HepG2 (cell line): ENCODE data around the gene ANKRD55. TPM values are rescaled to one million over a fixed set of nuclear protein-coding genes. Genes with fewer than 3 reads are reported as not detected.
A peak's percentile ranks its signal among the peaks of the same experiment; 100 is the strongest.

Experiments
- ATF7-NPFF ChIP-seq: sonication (generic); formaldehyde crosslinking; IDR thresholded peaks from 2 replicates; pipeline ENCODE4 v1.8.1; 2023; ENCODE audit warnings: mild to moderate bottlenecking, low read depth, missing genetic modification reagents, moderate library complexity
- EED ChIP-seq: sonication (generic); formaldehyde crosslinking; IDR thresholded peaks from 2 replicates; pipeline ENCODE4 v1.5.0; 2020; ENCODE audit warnings: mild to moderate bottlenecking, missing genetic modification reagents
- FOSL1 ChIP-seq: sonication (generic); formaldehyde crosslinking; IDR thresholded peaks from 2 replicates; pipeline ENCODE4 v1.9.0; 2021; ENCODE audit warnings: missing genetic modification reagents, borderline replicate concordance
- GATA4 ChIP-seq: sonication (generic); IDR thresholded peaks from 2 replicates; pipeline ENCODE4 v1.6.1; 2016; ENCODE audit warnings: antibody characterized with exemption, low read depth, borderline replicate concordance
- HDAC1 ChIP-seq: sonication (generic); formaldehyde crosslinking; IDR thresholded peaks from 2 replicates; pipeline ENCODE4 v1.5.1; 2020; ENCODE audit warnings: mild to moderate bottlenecking, missing genetic modification reagents
- JUNB ChIP-seq: sonication (generic); formaldehyde crosslinking; IDR thresholded peaks from 2 replicates; pipeline ENCODE4 v1.8.0; 2022; ENCODE audit warnings: missing genetic modification reagents, mild to moderate bottlenecking, borderline replicate concordance
- KLF16 ChIP-seq, 2 experiments: sonication (generic) in 1 of 2; formaldehyde crosslinking in 1 of 2; IDR thresholded peaks; 2 replicates each; pipeline versions ENCODE4 v1.6.1 to v1.8.0; 2016 to 2023; ENCODE audit warnings: missing genetic modification reagents in 2 of 2, missing compliant biosample characterization in 1 of 2
- MED13 ChIP-seq: sonication (generic); formaldehyde crosslinking; IDR thresholded peaks from 2 replicates; pipeline ENCODE4 v1.5.0; 2020; ENCODE audit warnings: missing genetic modification reagents
- MYC ChIP-seq: sonication (generic); formaldehyde crosslinking; IDR thresholded peaks from 2 replicates; pipeline ENCODE4 v1.9.0; 2021; ENCODE audit warnings: missing genetic modification reagents, borderline replicate concordance
- MZF1 ChIP-seq: sonication (generic); formaldehyde crosslinking; IDR thresholded peaks from 2 replicates; pipeline ENCODE4 v1.8.1; 2023; ENCODE audit warnings: mild to moderate bottlenecking, missing genetic modification reagents, borderline replicate concordance
- RFX3 ChIP-seq: IDR thresholded peaks from 2 replicates; pipeline ENCODE4 v1.6.1; 2016; ENCODE audit warnings: missing biosample characterization, missing genetic modification reagents
- ZFP37 ChIP-seq: sonication (generic); formaldehyde crosslinking; IDR thresholded peaks from 2 replicates; pipeline ENCODE4 v1.4.0; 2020; ENCODE audit warnings: missing genetic modification reagents, borderline replicate concordance
- ZNF230 ChIP-seq: sonication (generic); formaldehyde crosslinking; IDR thresholded peaks from 2 replicates; pipeline ENCODE4 v1.4.0; 2020; ENCODE audit warnings: mild to moderate bottlenecking, missing genetic modification reagents
- ZNF333 ChIP-seq: sonication (generic); formaldehyde crosslinking; IDR thresholded peaks from 2 replicates; pipeline ENCODE4 v1.4.0; 2020; ENCODE audit warnings: mild to moderate bottlenecking, missing genetic modification reagents, borderline replicate concordance
- ZNF629 ChIP-seq: sonication (generic); formaldehyde crosslinking; conservative IDR thresholded peaks from 2 replicates; pipeline ENCODE4 v1.5.0; 2020; ENCODE audit warnings: missing genetic modification reagents
- ZNF781 ChIP-seq: sonication (generic); formaldehyde crosslinking; IDR thresholded peaks from 2 replicates; pipeline ENCODE4 v1.5.1; 2020; ENCODE audit warnings: borderline replicate concordance, mild to moderate bottlenecking, missing genetic modification reagents; ENCODE audit errors: not compliant biosample characterization
- polyA plus RNA-seq, 8 experiments: library from polyadenylated mRNA; depleted of rRNA in 3 of 8; stranded (reverse) in 7 of 8; unstranded in 1 of 8; fragments of >200 nt; fragmentation: Illumina TruSeq in 4 of 8; extraction: Trizol in 4 of 8; gene quantifications; 2 replicates each; pipeline versions ENCODE4 v1.2.1 to v1.2.3, GENCODE V29; 2011 to 2016; ENCODE audit warnings: low read depth in 4 of 8, missing spikeins in 1 of 8, mixed read lengths in 1 of 8; ENCODE audit not compliant: insufficient read depth in 1 of 8
- total RNA-seq, 5 experiments: library from RNA; depleted of rRNA; stranded (reverse); fragments of >200 nt; fragmentation: Illumina TruSeq; extraction: Trizol; gene quantifications; 2 replicates each; pipeline ENCODE4 v1.2.3, GENCODE V29; 2016; ENCODE audit warnings: low read depth in 1 of 5
- TF ChIP-seq, protein P1 (sequence below): IDR thresholded peaks from 2 replicates; pipeline ENCODE4 v1.6.1; 2012; ENCODE audit warnings: low read length, improper control_type of control experiment
- TF ChIP-seq, protein P2 (sequence below): sonication (generic); formaldehyde crosslinking; conservative IDR thresholded peaks from 2 replicates; pipeline ENCODE4 v1.8.0; 2022; ENCODE audit warnings: mild to moderate bottlenecking, moderate library complexity, missing genetic modification reagents
- TF ChIP-seq, protein P3 (sequence below): sonication (generic); formaldehyde crosslinking; IDR thresholded peaks from 2 replicates; pipeline ENCODE4 v1.4.0; 2020; ENCODE audit warnings: mild to moderate bottlenecking, low read depth, missing genetic modification reagents
- TF ChIP-seq, protein P4 (sequence below): sonication (generic); formaldehyde crosslinking; IDR thresholded peaks from 2 replicates; pipeline ENCODE4 v1.4.0; 2020; ENCODE audit warnings: low read depth, mild to moderate bottlenecking, missing genetic modification reagents

ANKRD55 gene
- total and polyA plus RNA-seq, 2 of the 13 experiments (the other 11 are each of a cell fraction or from before 2014, with no cell fraction given) = 0.11 to 0.28 TPM

- TF ChIP-seq, protein P1, sequence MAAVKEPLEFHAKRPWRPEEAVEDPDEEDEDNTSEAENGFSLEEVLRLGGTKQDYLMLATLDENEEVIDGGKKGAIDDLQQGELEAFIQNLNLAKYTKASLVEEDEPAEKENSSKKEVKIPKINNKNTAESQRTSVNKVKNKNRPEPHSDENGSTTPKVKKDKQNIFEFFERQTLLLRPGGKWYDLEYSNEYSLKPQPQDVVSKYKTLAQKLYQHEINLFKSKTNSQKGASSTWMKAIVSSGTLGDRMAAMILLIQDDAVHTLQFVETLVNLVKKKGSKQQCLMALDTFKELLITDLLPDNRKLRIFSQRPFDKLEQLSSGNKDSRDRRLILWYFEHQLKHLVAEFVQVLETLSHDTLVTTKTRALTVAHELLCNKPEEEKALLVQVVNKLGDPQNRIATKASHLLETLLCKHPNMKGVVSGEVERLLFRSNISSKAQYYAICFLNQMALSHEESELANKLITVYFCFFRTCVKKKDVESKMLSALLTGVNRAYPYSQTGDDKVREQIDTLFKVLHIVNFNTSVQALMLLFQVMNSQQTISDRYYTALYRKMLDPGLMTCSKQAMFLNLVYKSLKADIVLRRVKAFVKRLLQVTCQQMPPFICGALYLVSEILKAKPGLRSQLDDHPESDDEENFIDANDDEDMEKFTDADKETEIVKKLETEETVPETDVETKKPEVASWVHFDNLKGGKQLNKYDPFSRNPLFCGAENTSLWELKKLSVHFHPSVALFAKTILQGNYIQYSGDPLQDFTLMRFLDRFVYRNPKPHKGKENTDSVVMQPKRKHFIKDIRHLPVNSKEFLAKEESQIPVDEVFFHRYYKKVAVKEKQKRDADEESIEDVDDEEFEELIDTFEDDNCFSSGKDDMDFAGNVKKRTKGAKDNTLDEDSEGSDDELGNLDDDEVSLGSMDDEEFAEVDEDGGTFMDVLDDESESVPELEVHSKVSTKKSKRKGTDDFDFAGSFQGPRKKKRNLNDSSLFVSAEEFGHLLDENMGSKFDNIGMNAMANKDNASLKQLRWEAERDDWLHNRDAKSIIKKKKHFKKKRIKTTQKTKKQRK = no peak
- no peak for TF ChIP-seq ZNF230 (CRISPR knock-in tag)
- TF ChIP-seq, protein P2, sequence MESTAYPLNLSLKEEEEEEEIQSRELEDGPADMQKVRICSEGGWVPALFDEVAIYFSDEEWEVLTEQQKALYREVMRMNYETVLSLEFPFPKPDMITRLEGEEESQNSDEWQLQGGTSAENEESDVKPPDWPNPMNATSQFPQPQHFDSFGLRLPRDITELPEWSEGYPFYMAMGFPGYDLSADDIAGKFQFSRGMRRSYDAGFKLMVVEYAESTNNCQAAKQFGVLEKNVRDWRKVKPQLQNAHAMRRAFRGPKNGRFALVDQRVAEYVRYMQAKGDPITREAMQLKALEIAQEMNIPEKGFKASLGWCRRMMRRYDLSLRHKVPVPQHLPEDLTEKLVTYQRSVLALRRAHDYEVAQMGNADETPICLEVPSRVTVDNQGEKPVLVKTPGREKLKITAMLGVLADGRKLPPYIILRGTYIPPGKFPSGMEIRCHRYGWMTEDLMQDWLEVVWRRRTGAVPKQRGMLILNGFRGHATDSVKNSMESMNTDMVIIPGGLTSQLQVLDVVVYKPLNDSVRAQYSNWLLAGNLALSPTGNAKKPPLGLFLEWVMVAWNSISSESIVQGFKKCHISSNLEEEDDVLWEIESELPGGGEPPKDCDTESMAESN (CRISPR knock-in tag) = no peak; the same call in 1 of the 2 replicates
- TF ChIP-seq, protein P3, sequence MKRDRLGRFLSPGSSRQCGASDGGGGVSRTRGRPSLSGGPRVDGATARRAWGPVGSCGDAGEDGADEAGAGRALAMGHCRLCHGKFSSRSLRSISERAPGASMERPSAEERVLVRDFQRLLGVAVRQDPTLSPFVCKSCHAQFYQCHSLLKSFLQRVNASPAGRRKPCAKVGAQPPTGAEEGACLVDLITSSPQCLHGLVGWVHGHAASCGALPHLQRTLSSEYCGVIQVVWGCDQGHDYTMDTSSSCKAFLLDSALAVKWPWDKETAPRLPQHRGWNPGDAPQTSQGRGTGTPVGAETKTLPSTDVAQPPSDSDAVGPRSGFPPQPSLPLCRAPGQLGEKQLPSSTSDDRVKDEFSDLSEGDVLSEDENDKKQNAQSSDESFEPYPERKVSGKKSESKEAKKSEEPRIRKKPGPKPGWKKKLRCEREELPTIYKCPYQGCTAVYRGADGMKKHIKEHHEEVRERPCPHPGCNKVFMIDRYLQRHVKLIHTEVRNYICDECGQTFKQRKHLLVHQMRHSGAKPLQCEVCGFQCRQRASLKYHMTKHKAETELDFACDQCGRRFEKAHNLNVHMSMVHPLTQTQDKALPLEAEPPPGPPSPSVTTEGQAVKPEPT (CRISPR knock-in tag) = no peak
- peak; percentile 83 for TF ChIP-seq ZNF629
- TF ChIP-seq ZNF781 (CRISPR knock-in tag) = no peak
- TF ChIP-seq ZFP37 (CRISPR knock-in tag) = 0 out of 2 replicates have a peak, but pooled peaks have one; percentile 30
- TF ChIP-seq MYC (CRISPR knock-in tag) = peak; percentile 36; the same call in 1 of the 2 replicates
- TF ChIP-seq GATA4 = peak; percentile 94
- TF ChIP-seq, protein P4, sequence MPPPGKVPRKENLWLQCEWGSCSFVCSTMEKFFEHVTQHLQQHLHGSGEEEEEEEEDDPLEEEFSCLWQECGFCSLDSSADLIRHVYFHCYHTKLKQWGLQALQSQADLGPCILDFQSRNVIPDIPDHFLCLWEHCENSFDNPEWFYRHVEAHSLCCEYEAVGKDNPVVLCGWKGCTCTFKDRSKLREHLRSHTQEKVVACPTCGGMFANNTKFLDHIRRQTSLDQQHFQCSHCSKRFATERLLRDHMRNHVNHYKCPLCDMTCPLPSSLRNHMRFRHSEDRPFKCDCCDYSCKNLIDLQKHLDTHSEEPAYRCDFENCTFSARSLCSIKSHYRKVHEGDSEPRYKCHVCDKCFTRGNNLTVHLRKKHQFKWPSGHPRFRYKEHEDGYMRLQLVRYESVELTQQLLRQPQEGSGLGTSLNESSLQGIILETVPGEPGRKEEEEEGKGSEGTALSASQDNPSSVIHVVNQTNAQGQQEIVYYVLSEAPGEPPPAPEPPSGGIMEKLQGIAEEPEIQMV (CRISPR knock-in tag) = peak; percentile 72; the same call in 1 of the 2 replicates
- peak; percentile 80; the same call in 1 of the 2 replicates for TF ChIP-seq MED13 (CRISPR knock-in tag)
- no peak for TF ChIP-seq ZNF333
- TF ChIP-seq JUNB = peak; percentile 79
- TF ChIP-seq HDAC1 (CRISPR knock-in tag) = peak; percentile 94
- TF ChIP-seq FOSL1 (CRISPR knock-in tag) = peak; percentile 73; the same call in 1 of the 2 replicates
- TF ChIP-seq MZF1 (CRISPR knock-in tag) = no peak
- no peak for TF ChIP-seq ATF7-NPFF
- no peak for TF ChIP-seq RFX3
- peak in 1 of 2 experiments; percentile 82; a peak in 2 of 4 replicates for TF ChIP-seq KLF16 (CRISPR knock-in tag; IDR thresholded peaks at IDR 0.05)
- TF ChIP-seq EED (CRISPR knock-in tag) = no peak
Observed at GRCh38 chr5:56123531-56124243, 109.4 kb downstream of the ANKRD55 start (continued).
